H1 (cell line): Measurements from ENCODE around the gene CABP2. TPM values are rescaled to one million over a fixed set of nuclear protein-coding genes. Genes with fewer than 3 reads are reported as not detected.
"Not testable (repeated sequence)": the region's sequence is repeated elsewhere in the genome, so short reads cannot be mapped to it uniquely, and the experiment has no call there.

ENCODE experiments used
- CTCF ChIA-PET: fragments of 300-600 bp; sonication (Branson Sonifier 250); formaldehyde crosslinking; loops from one replicate; lab custom pipeline; 2021; ENCODE audit not compliant: partially characterized antibody; lab: Charles Lee
- POLR2A ChIA-PET: fragments of 300-600 bp; sonication (Branson Sonifier 250); formaldehyde crosslinking; loops from one replicate; lab custom pipeline; 2021; ENCODE audit warnings: inconsistent platforms; ENCODE audit not compliant: partially characterized antibody; lab: Charles Lee
- DNase-seq, 2 experiments: peaks; one replicate each; pipeline versions ENCODE4 v3.0.0 to v3.0.0-alpha.2; 2010 to 2022; ENCODE audit warnings: low spot score in 2 of 2, low read depth in 1 of 2, mixed read lengths in 1 of 2
- FAIRE-seq: peaks from 2 replicates; lab custom pipeline; 2011; peaks lifted over from hg19 to GRCh38; lab: Jason Lieb, UNC
- H2AFZ ChIP-seq: 2 replicates; pipeline ENCODE4 v1.8.1; 2012; ENCODE audit warnings: low read length, inconsistent platforms
- H2AK5ac ChIP-seq: 2 replicates; pipeline ENCODE4 v1.6.1; 2013; ENCODE audit warnings: low read depth, low read length
- H2BK120ac ChIP-seq: replicated peaks from 2 replicates; pipeline ENCODE3; 2013; ENCODE audit warnings: low read depth, low read length, inconsistent platforms
- H2BK12ac ChIP-seq: 2 replicates; pipeline ENCODE4 v1.6.1; 2013; ENCODE audit warnings: low read depth, low read length
- H2BK15ac ChIP-seq: 2 replicates; pipeline ENCODE4 v1.6.1; 2013; ENCODE audit warnings: low read length
- H2BK20ac ChIP-seq: 2 replicates; pipeline ENCODE4 v1.6.1; 2013; ENCODE audit warnings: low read length
- H2BK5ac ChIP-seq: 2 replicates; pipeline ENCODE4 v1.6.1; 2013; ENCODE audit warnings: low read depth, low read length
- H3K14ac ChIP-seq: 2 replicates; pipeline ENCODE4 v1.6.1; 2013; ENCODE audit warnings: inconsistent platforms; ENCODE audit not compliant: insufficient read length
- H3K18ac ChIP-seq: 2 replicates; pipeline ENCODE4 v1.6.1; 2013; ENCODE audit warnings: low read length; ENCODE audit errors: extremely low read depth
- H3K23ac ChIP-seq: 2 replicates; pipeline ENCODE4 v1.6.1; 2013; ENCODE audit warnings: inconsistent platforms; ENCODE audit not compliant: insufficient read length
- H3K23me2 ChIP-seq: 2 replicates; pipeline ENCODE4 v1.6.1; 2013; ENCODE audit warnings: low read depth, low read length
- H3K27ac ChIP-seq: 2 replicates; pipeline ENCODE4 v1.6.1; 2011; ENCODE audit warnings: low read depth, low read length, inconsistent platforms
- H3K27me3 ChIP-seq, 4 experiments: replicated peaks in 1 of 4; 1 replicate in 1 of 4; 2 replicates in 3 of 4; pipeline versions ENCODE4 v1.6.1 to v1.8.1; 2011 to 2013; ENCODE audit warnings: low read length in 3 of 4, mild to moderate bottlenecking in 3 of 4, inconsistent platforms in 2 of 4, mixed read lengths in 2 of 4, moderate library complexity in 1 of 4; ENCODE audit not compliant: control insufficient read depth in 3 of 4, insufficient read depth in 3 of 4; ENCODE audit errors: extremely low read depth in 1 of 4
- H3K36me3 ChIP-seq, 4 experiments: 2 replicates each; pipeline versions ENCODE4 v1.6.1 to v1.8.1; 2011 to 2013; ENCODE audit warnings: mild to moderate bottlenecking in 4 of 4, low read length in 3 of 4, moderate library complexity in 2 of 4, control low read depth in 1 of 4, inconsistent platforms in 1 of 4; ENCODE audit not compliant: insufficient read depth in 4 of 4, control insufficient read depth in 2 of 4
- H3K4ac ChIP-seq: replicated peaks from 2 replicates; pipeline ENCODE3; 2013; ENCODE audit warnings: low read length, low read depth, mixed read lengths, inconsistent platforms; ENCODE audit not compliant: insufficient read length
- H3K4me1 ChIP-seq, 4 experiments: replicated peaks in 1 of 4; 1 replicate in 1 of 4; 2 replicates in 3 of 4; pipeline versions ENCODE4 v1.6.1 to v1.8.1; 2011 to 2013; ENCODE audit warnings: low read length in 3 of 4, inconsistent platforms in 2 of 4, mixed read lengths in 1 of 4; ENCODE audit not compliant: insufficient read depth in 4 of 4, control insufficient read depth in 3 of 4
- H3K4me2 ChIP-seq, 2 experiments: 2 replicates each; pipeline versions ENCODE4 v1.6.1 to v1.8.1; 2011 to 2013; ENCODE audit warnings: low read depth in 2 of 2, low read length in 2 of 2, control low read depth in 1 of 2, inconsistent platforms in 1 of 2, mild to moderate bottlenecking in 1 of 2; ENCODE audit not compliant: insufficient read depth in 1 of 2
- H3K4me3 ChIP-seq, 4 experiments: fragments of 200-600, 300-600 bp in 1 of 4; sonication (generic), shearing (Covaris generic), sonication (Bioruptor Twin) in 1 of 4; 2 replicates each; pipeline versions ENCODE4 v1.5.1 to v1.8.1; 2011 to 2016; ENCODE audit warnings: low read length in 4 of 4, low read depth in 3 of 4, control low read depth in 2 of 4, inconsistent platforms in 2 of 4, mild to moderate bottlenecking in 2 of 4, mixed read lengths in 1 of 4, moderate library complexity in 1 of 4; ENCODE audit not compliant: insufficient read depth in 2 of 4; ENCODE audit errors: extremely low read depth in 1 of 4
- H3K56ac ChIP-seq: replicated peaks from 2 replicates; pipeline ENCODE3; 2013; ENCODE audit warnings: low read depth, mild to moderate bottlenecking, mixed read lengths, low read length, inconsistent platforms; ENCODE audit not compliant: insufficient read length
- H3K79me1 ChIP-seq: 2 replicates; pipeline ENCODE4 v1.6.1; 2013; ENCODE audit warnings: low read depth, low read length, control low read depth
- H3K79me2 ChIP-seq, 2 experiments: 2 replicates each; pipeline versions ENCODE4 v1.6.1 to v1.8.1; 2012 to 2013; ENCODE audit warnings: low read length in 2 of 2, mild to moderate bottlenecking in 2 of 2, inconsistent platforms in 1 of 2; ENCODE audit not compliant: insufficient read depth in 2 of 2, control insufficient read depth in 1 of 2
- H3K9ac ChIP-seq, 4 experiments: replicated peaks in 1 of 4; 1 replicate in 1 of 4; 2 replicates in 3 of 4; pipeline versions ENCODE4 v1.6.1 to v1.8.1; 2011 to 2013; ENCODE audit warnings: low read depth in 3 of 4, low read length in 3 of 4, control low read depth in 2 of 4, mild to moderate bottlenecking in 2 of 4, moderate library complexity in 2 of 4, inconsistent platforms in 1 of 4; ENCODE audit errors: extremely low read depth in 1 of 4
- H3K9me3 ChIP-seq, 2 experiments: 2 replicates each; pipeline versions ENCODE4 v1.6.1 to v1.8.1; 2012 to 2013; ENCODE audit warnings: mild to moderate bottlenecking in 2 of 2, moderate library complexity in 2 of 2, control low read depth in 1 of 2, inconsistent platforms in 1 of 2, low read depth in 1 of 2, low read length in 1 of 2, mixed read lengths in 1 of 2; ENCODE audit not compliant: insufficient read depth in 2 of 2
- H4K20me1 ChIP-seq, 2 experiments: replicated peaks in 1 of 2; 2 replicates each; pipeline versions ENCODE3 to v1.8.1; 2011 to 2013; ENCODE audit warnings: inconsistent platforms in 2 of 2, low read length in 2 of 2, mild to moderate bottlenecking in 1 of 2; ENCODE audit not compliant: insufficient read depth in 2 of 2, control insufficient read depth in 1 of 2
- H4K5ac ChIP-seq: 2 replicates; pipeline ENCODE4 v1.6.1; 2013; ENCODE audit warnings: low read length, low read depth, mixed read lengths, inconsistent platforms; ENCODE audit not compliant: insufficient read length
- H4K8ac ChIP-seq: 2 replicates; pipeline ENCODE4 v1.8.0; 2013; ENCODE audit warnings: mild to moderate bottlenecking, moderate library complexity, low read length, inconsistent platforms; ENCODE audit not compliant: insufficient read depth; ENCODE audit errors: extremely low read depth
- H4K91ac ChIP-seq: replicated peaks from 2 replicates; pipeline ENCODE3; 2013; ENCODE audit warnings: low read length, mixed read lengths, inconsistent platforms; ENCODE audit not compliant: insufficient read length
- WGBS, 2 experiments: shearing (Covaris generic) in 1 of 2; methylation state at CpG; one replicate each; pipeline versions ENCODE4 v1.1.6 to v1.1.7; 2013 to 2015; ENCODE audit warnings: low lambda C conversion rate in 2 of 2, mixed read lengths in 2 of 2, inconsistent platforms in 1 of 2, low coverage in 1 of 2, missing lambda C conversion rate in 1 of 2; ENCODE audit not compliant: insufficient replicate concordance in 2 of 2, insufficient coverage in 1 of 2, insufficient read length in 1 of 2; ENCODE audit errors: extremely low coverage in 1 of 2, missing lambda C conversion rate in 1 of 2; 5-methylcytosine and 5-hydroxymethylcytosine counted together
- polyA plus RNA-seq, 7 experiments: library from polyadenylated mRNA; depleted of rRNA in 3 of 7; stranded (reverse) in 5 of 7; unstranded in 2 of 7; fragments of >200 nt in 5 of 7; fragments of 200-250 nt in 2 of 7; gene quantifications; 1 replicate in 5 of 7; 2 replicates in 1 of 7; 4 replicates in 1 of 7; pipeline versions ENCODE4 v1.2.1 to v1.2.3, GENCODE V29; 2011 to 2013; ENCODE audit warnings: missing spikeins in 2 of 7, mixed read lengths in 2 of 7
- total RNA-seq: library from RNA; stranded (reverse); fragmentation: NEBNext Ultra II Directional; extraction: Animal tissue kit (Norgen Biotek cat#: 25700); gene quantifications from 2 replicates; pipeline ENCODE4 v1.2.1, GENCODE V29; 2021

The CABP2 gene
- total and polyA plus RNA-seq, 2 of the 8 experiments (the other 6 are each of a cell fraction or from before 2014, with no cell fraction given): not detected

- H2BK5ac ChIP-seq, H4K20me1 ChIP-seq, H3K9ac ChIP-seq, H2BK120ac ChIP-seq, H3K23me2 ChIP-seq, H2BK12ac ChIP-seq, H3K27ac ChIP-seq, H3K4me1 ChIP-seq, H3K18ac ChIP-seq, H3K4ac ChIP-seq, H3K79me1 ChIP-seq, H3K36me3 ChIP-seq, H2AFZ ChIP-seq, DNase-seq, H3K56ac ChIP-seq, H3K4me3 ChIP-seq, H4K91ac ChIP-seq, H2BK15ac ChIP-seq, H2AK5ac ChIP-seq, H3K4me2 ChIP-seq, H4K5ac ChIP-seq, H3K9me3 ChIP-seq, FAIRE-seq, H3K23ac ChIP-seq, H3K79me2 ChIP-seq, H2BK20ac ChIP-seq, H3K27me3 ChIP-seq, H3K14ac ChIP-seq, H4K8ac ChIP-seq: not testable (repeated sequence)
- ChIA-PET CTCF (interaction anchor here (1.1 to 2.8 kb wide), 4 partner anchors 63 to 215 kb away, joined by 3 to 8 read pairs (median 6); no protein-coding TSS in a partner anchor), POLR2A (interaction anchor here (1.5 kb wide), 1 partner anchor 12 kb away, joined by 6 read pairs; no protein-coding TSS in a partner anchor)
- 94% methylated on average over 10 of the region's 10 CpGs; no CpG with 5 or more reads in 1 of the 2 experiments for WGBS, 2 experiments
Observed at GRCh38 chr11:67476692-67477091, 46.6 kb downstream of the CABP2 start.
